CD4-positive, alpha-beta T cell (primary cell): Measurements from ENCODE around the gene CDHR3. TPM values are rescaled to one million over a fixed set of nuclear protein-coding genes. Genes with fewer than 3 reads are reported as not detected.

Experiments used
- ATAC-seq: fragments of 200-7000 bp; cut with Tn5 transposase; one replicate; pipeline ENCODE4 v1.10.0; 2022; ENCODE audit warnings: mild to moderate bottlenecking; ENCODE audit not compliant: poor library complexity
- CTCF ChIA-PET: fragments of 350-600 bp; sonication (Branson Sonifier 250); formaldehyde crosslinking; loops from one replicate; lab custom pipeline; 2021; ENCODE audit warnings: antibody characterized with exemption, inconsistent platforms; lab: Charles Lee
- POLR2A ChIA-PET: fragments of 350-600 bp; sonication (Branson Sonifier 250); formaldehyde crosslinking; loops from one replicate; lab custom pipeline; 2021; ENCODE audit warnings: antibody characterized with exemption, inconsistent platforms; lab: Charles Lee
- DNase-seq, 14 experiments: peaks; one replicate each; pipeline ENCODE4 v3.0.0-alpha.2; 2013 to 2020; ENCODE audit warnings: mixed read lengths in 2 of 14
- H3K27ac ChIP-seq, 2 donors: one replicate each; pipeline versions ENCODE4 v1.5.1 to v1.7.0; 2013; ENCODE audit warnings: low read length in 2 of 2, low read depth in 1 of 2, mild to moderate bottlenecking in 1 of 2
- H3K27me3 ChIP-seq, 2 experiments: 1 replicate in 1 of 2; 2 replicates in 1 of 2; pipeline versions ENCODE4 v1.6.1 to v1.7.0; 2013; ENCODE audit warnings: low read length in 2 of 2, control low read depth in 1 of 2, mild to moderate bottlenecking in 1 of 2, moderate library complexity in 1 of 2; ENCODE audit not compliant: insufficient read depth in 2 of 2, control insufficient read depth in 1 of 2
- H3K36me3 ChIP-seq: one replicate; pipeline ENCODE4 v1.6.1; 2013; ENCODE audit warnings: low read length, control low read depth; ENCODE audit not compliant: insufficient read depth
- H3K4me1 ChIP-seq: one replicate; pipeline ENCODE4 v1.6.1; 2013; ENCODE audit warnings: low read length, control low read depth; ENCODE audit not compliant: insufficient read depth
- H3K4me3 ChIP-seq: one replicate; pipeline ENCODE4 v1.5.1; 2013; ENCODE audit warnings: mild to moderate bottlenecking, low read length, moderate library complexity
- H3K9me3 ChIP-seq, 2 experiments: 1 replicate in 1 of 2; 2 replicates in 1 of 2; pipeline versions ENCODE4 v1.6.1 to v1.7.0; 2013; ENCODE audit warnings: low read length in 2 of 2, mild to moderate bottlenecking in 2 of 2, control low read depth in 1 of 2, moderate library complexity in 1 of 2; ENCODE audit not compliant: control insufficient read depth in 1 of 2, insufficient read depth in 1 of 2
- H3K27ac Mint-ChIP-seq: one replicate; pipeline ENCODE4 v1.8.0; 2020; ENCODE audit warnings: mixed read lengths
- H3K27me3 Mint-ChIP-seq: one replicate; pipeline ENCODE4 v1.8.0; 2021; ENCODE audit warnings: mixed read lengths
- H3K36me3 Mint-ChIP-seq: one replicate; pipeline ENCODE4 v1.8.0; 2021; ENCODE audit warnings: low read depth, mixed read lengths
- H3K4me1 Mint-ChIP-seq: one replicate; pipeline ENCODE4 v1.8.0; 2021; ENCODE audit warnings: low read depth, mixed read lengths
- H3K4me3 Mint-ChIP-seq: one replicate; pipeline ENCODE4 v1.8.0; 2020; ENCODE audit warnings: mild to moderate bottlenecking, mixed read lengths
- H3K9me3 Mint-ChIP-seq: one replicate; pipeline ENCODE4 v1.8.0; 2020; ENCODE audit warnings: mixed read lengths
- CTCF ChIP-seq: fragments of 200-600 bp; IDR thresholded peaks from one replicate; pipeline ENCODE4 v1.8.0; 2022; ENCODE audit warnings: antibody characterized with exemption, mild to moderate bottlenecking
- intact Hi-C, 2 experiments: fragments of 100-400 bp; cut with DNase I in 1 of 2; cut with micrococcal nuclease in 1 of 2; formaldehyde crosslinking; loops; one replicate each; pipeline versions ENCODE4 v1.15.1 to v1.9.0; 2023 to 2025; cut with DNase I, micrococcal nuclease
- total RNA-seq, 174 experiments: library from RNA in 2 of 174; stranded (reverse) in 2 of 174; gene quantifications; one replicate each; pipeline ENCODE4 v1.2.3 and lab custom pipeline; 2021 to 2026

The CDHR3 gene
- total RNA-seq, 2 experiments from 2014 or later = 10.3 to 12.2 TPM

- Histone ChIP-seq H3K4me3 (no peak overlapping the region), H3K9me3 (no peaks in the 10 kb centered on the region), H3K36me3 (no peaks in the 10 kb centered on the region), H3K27ac (no peak overlapping the region), H3K27me3 (no peaks in the 10 kb centered on the region), H3K4me1 (peaks cover 3% of the 10 kb centered on the region)
- Mint-ChIP-seq H3K27me3 (no peaks in the 10 kb centered on the region), H3K4me3 (no peak overlapping the region), H3K27ac (no peak overlapping the region), H3K9me3 (no peaks in the 10 kb centered on the region), H3K36me3 (no peaks in the 10 kb centered on the region), H3K4me1 (peaks cover 19% of the 10 kb centered on the region)
- ChIA-PET POLR2A (no interaction called here), CTCF (no interaction called here)
- DNase-seq = no peak
- intact Hi-C loops = no loop called here
- no peak for TF ChIP-seq CTCF
- ATAC-seq = no peak
Measured at GRCh38 chr7:106064316-106064715, 101.3 kb downstream of the CDHR3 start.

GRCh38 chr7:106064771-106065574 is 101.9 kb downstream of the CDHR3 start:
- ATAC-seq (no peak), DNase-seq (no peak)
- Mint-ChIP-seq H3K4me3 (no peak overlapping the region), H3K9me3 (no peaks in the 10 kb centered on the region), H3K27ac (no peak overlapping the region), H3K4me1 (peaks cover 23% of the 10 kb centered on the region), H3K27me3 (no peaks in the 10 kb centered on the region), H3K36me3 (no peaks in the 10 kb centered on the region)
- POLR2A ChIA-PET = no interaction called here
- H3K27me3 ChIP-seq = no peaks in the 10 kb centered on the region
- H3K27ac ChIP-seq = no peak overlapping the region
- no peak overlapping the region for H3K4me3 ChIP-seq
- intact Hi-C loops = loop anchor here in 1 of 2 experiments (5.0 kb wide), 1 partner anchor 37 kb away; no protein-coding TSS in a partner anchor
- no peaks in the 10 kb centered on the region for H3K9me3 ChIP-seq
- TF ChIP-seq CTCF = no peak
- CTCF ChIA-PET = no interaction called here
- H3K4me1 ChIP-seq = peaks cover 3% of the 10 kb centered on the region
- no peaks in the 10 kb centered on the region for H3K36me3 ChIP-seq

DNA sequence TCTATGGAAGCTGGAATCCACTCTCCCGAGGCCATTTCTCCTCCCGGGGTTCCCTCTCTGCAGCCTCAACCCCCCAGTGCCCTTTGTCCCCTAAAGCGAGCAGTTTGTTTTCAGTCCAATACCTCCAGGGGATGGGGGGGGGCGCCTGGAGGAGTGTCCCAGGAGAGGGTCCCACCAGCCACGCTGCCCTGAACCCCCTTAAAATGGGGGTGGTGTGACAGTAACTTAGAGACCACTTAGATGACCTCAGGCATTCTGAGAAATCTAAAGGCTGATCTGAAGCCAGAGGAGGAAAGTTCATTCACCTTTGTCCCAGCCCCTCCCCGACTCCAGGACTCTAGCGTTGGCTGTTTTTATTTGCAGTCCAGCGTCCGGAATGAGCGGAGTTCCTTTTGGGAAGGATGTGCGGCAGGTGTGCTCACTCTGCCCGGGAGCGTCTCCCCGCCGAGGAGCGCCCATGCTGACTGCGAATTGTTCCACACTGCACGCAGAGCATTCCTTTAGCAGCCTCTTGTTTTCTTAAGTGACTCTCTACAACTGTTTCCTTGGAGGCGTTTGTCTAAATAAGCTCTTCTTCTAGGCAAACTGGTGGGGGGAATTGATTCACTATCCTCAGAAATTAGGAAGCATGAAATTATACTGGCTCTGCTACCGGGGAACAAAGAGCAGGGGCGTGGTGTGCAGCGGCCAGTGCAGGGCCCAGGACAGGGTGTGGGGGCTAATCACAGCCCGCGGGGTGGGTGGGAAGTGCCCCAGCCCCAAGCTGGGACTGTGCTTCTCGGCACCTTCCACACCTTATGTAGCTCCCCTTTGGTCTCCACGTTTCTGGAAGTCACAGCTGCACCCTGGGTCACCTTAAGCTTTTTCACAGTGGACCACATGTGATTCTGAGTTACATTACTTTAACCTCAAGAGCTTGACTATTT is 102.8 kb downstream of the CDHR3 start:
- intact Hi-C loops = loop anchor here in 1 of 2 experiments (5.0 kb wide), 1 partner anchor 36 kb away; no protein-coding TSS in a partner anchor
- no peaks in the 10 kb centered on the region for H3K36me3 Mint-ChIP-seq
- peaks cover 28% of the 10 kb centered on the region for H3K4me1 Mint-ChIP-seq
- Histone ChIP-seq H3K27me3 (no peaks in the 10 kb centered on the region), H3K4me1 (peaks cover 11% of the 10 kb centered on the region), H3K27ac (no peak overlapping the region), H3K4me3 (no peak overlapping the region), H3K36me3 (no peaks in the 10 kb centered on the region), H3K9me3 (no peaks in the 10 kb centered on the region)
- ChIA-PET CTCF (no interaction called here), POLR2A (no interaction called here)
- H3K27me3 Mint-ChIP-seq = no peaks in the 10 kb centered on the region
- H3K4me3 Mint-ChIP-seq = no peak overlapping the region
- TF ChIP-seq CTCF = no peak
- DNase-seq (no peak), ATAC-seq (no peak)
- H3K9me3 Mint-ChIP-seq = no peaks in the 10 kb centered on the region
- no peak overlapping the region for H3K27ac Mint-ChIP-seq
